GM19467 (cell line): Measurements from ENCODE around the gene FBXL4.

ENCODE experiments used
- ATAC-seq: cut with Tn5 transposase; IDR thresholded peaks from one replicate; pipeline ENCODE4 v1.9.1; 2021; ENCODE audit warnings: mild to moderate bottlenecking, moderate library complexity; ENCODE audit not compliant: unreplicated experiment

The FBXL4 gene

GRCh38 chr6:98827295-98828159, 120.2 kb downstream of the FBXL4 start:
- ATAC-seq, result no peak

GRCh38 chr6:98825600-98826230, 122.0 kb downstream of the FBXL4 start:
- ATAC-seq, result no peak

DNA sequence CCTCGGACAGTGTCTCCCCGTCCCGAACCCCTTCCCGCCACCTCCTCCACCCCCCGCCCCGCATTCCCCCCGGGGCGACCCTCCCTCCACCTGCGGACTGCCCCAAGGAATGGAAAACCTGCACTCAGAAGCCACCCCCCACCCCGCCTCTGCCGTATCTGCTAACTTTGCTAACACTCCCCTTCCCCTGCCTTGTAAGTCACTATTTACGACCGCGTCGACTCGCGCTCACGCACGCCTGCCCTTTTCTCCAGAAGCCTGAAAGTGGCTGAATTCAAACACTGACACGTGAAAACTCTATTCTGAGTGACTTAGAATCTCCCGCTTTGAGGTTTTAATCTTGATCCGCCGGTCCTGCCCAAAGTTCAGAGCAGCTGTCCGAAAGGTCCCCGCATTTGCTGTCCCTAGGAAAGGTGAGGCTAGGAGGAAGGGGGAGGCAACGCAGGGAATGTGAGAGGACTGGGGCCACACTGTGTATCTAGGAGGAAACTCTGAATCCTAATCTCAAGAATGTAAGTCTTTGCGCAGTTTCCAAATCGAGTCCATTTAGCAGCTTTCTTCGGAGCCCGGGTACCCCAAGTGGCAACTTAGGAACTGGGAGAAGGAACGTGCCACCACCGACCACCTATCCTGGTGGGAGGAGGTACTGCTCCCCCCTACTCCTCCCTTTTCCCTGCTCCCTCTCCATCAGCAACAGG, 122.7 kb downstream of the FBXL4 start:
- no peak for ATAC-seq

DNA sequence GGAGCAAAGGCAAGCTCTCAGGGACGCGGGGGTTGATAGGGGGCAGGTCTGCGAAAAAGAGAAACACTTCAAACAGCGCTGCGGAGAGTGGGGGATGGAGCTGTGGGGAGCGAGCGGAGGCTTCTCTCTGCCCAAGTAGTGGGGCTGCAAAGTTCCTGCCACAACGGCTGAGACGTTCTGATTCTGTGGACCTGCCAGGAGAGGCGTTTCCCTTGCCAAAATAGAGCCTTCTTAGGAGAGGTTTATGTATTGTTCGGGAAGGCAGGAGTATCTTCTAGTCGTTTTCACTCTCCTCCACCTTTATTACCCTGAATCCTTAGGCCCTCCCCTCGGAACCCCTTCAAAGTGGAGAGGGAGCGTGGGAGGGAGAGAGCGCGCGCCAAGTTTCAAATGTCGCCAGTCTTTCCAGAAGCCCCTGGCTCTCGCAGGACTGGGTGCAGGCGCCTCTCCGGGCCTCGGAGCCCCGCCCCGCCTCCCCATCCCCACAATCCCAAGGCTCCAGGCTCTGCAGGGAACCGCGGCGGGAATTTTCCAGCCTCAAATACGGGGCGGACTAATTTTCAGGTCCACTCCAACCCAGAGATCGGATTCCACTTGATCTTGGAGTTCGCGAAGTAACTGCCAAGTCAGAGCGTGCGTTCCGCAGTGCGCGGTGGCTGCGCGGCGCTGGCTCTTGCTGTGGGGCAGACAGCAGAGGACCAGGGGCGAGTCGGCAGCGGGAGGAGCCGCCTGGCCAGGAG, 123.4 kb downstream of the FBXL4 start:
- no peak for ATAC-seq

- ATAC-seq, result no peak
Measured at GRCh38 chr6:98823428-98824161, 124.2 kb downstream of the FBXL4 start.

DNA sequence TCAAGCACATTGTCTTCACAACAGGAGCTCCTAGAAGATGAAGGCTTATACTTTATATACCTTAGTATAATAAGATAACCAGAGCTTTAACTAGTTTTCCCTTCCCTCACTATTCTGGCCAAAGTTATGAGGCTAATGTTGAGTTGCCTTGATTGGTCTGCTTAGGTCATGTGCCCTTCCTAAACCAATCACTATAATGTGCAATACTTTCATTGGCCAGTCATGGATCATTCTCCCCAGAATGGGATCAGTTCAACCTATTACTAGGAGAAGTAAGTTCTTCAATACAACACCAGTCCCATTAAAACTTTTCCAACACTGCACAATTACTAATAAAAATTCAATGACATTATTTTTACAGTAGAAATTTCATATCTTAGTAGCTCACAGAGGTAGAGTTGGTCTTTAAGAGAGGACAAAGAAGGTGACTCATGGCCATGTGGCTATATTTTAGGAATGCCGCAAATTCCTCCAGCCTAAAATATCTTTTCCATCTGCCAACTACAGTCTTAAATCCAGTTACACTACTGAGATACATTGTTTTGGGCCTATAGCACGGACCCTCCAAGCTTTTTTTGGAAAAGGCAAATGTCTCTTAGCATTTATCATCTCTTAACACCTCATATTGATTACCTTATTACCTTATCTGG, 125.9 kb downstream of the FBXL4 start:
- no peak for ATAC-seq
